Measurements from ENCODE around the gene HOXC10.

The HOXC10 gene

DNA sequence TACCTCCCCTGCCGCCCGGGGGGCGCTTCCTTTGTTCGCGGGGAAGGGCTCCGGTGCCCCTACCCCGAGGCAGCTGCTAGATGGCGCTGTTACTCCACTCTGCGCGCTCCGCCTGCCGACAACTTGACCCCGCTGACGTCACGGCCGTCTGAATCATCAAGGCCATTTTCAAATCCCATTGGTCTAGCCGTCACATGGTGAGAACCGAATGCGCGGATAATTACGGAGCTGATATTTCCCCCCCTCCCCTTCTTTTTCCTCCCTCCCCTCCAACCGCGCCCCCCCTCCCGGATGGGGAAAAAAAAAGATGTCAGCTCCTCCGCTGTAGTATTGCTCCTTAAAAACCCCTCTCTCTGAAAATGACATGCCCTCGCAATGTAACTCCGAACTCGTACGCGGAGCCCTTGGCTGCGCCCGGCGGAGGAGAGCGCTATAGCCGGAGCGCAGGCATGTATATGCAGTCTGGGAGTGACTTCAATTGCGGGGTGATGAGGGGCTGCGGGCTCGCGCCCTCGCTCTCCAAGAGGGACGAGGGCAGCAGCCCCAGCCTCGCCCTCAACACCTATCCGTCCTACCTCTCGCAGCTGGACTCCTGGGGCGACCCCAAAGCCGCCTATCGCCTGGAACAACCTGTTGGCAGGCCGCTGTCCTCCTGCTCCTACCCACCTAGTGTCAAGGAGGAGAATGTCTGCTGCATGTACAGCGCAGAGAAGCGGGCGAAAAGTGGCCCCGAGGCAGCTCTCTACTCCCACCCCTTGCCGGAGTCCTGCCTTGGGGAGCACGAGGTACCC lies at the start of gene HOXC10:
HOXC10 (plus strand) TSS at position 246 of the 791 bp plus-strand sequence; CDS start at position 360, 114 bp downstream.
- Histone ChIP-seq H3K4me3 (ENCODE audit: low read length in 2 of 2) (peak within 1 kb of the TSS in 1 of 2 donors; percentile 29), H3K9ac (ENCODE audit: low read length in 2 of 2) (no peak within 1 kb of the TSS), H3K4me1 (ENCODE audit: control insufficient read depth, insufficient read depth, low read length) (peaks cover 18% of the 10 kb centered on the region), H3K27ac (ENCODE audit: low read length) (no peak within 1 kb of the TSS), H3K36me3 (ENCODE audit: control insufficient read depth in 2 of 2, insufficient read depth in 2 of 2, low read length in 2 of 2) (no peaks in the 10 kb centered on the region), H3K27me3 (ENCODE audit: control insufficient read depth in 1 of 2, insufficient read depth in 2 of 2, low read length in 2 of 2) (peaks cover 87 to 94% of the 10 kb centered on the region in 2 donors), H3K9me3 (ENCODE audit: control insufficient read depth in 2 of 2, low read length in 2 of 2) (no peaks in the 10 kb centered on the region)

DNA sequence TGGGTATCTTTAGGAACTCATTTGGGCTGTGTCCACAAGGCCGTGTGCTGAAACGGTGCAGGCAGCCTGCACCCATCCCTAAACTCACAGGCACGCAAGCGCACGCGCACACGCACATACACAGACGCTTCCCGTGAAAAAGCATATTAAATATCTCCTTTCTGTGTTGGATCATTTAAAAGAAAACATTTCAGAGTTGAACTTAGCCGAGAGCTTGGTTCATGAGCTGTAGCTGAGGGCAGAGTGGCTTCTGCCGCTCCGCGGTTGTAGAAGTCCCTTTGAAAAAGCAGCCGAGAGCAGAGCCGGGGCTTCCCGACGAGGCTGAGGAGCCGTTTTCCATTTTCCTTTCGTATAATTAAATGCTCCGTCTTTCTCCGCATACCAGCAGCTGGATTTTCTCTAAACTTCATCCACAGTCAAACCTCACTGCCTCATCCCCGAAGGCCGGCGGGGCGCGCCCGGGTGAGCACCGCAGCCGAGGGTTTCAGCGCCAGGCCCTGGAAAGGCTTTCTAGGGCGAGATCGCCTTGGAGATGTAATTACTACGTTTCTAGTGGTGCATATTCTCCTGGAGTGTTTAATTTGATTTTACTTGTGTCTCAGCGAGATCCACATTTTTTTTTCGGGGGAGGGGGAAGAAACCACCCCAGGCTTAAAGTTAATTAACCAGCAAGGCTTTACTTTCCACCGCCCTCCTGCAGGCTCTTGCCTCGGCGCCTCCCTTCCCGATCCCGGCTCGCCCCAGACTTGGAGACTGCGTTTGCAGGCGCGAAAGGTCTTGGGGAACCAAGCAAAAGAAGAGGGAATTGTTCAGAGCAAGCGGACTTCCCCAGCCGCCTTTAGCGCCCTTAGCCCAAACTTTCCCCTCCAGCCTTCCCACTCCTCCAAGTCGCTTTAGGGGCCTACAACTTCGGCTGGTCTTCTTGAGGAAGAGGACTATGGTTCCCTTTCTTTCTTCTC lies 49.3 kb upstream of the HOXC10 start:
- H3K9ac ChIP-seq (ENCODE audit: low read length in 2 of 2): no peak overlapping the region
- H3K27me3 ChIP-seq (ENCODE audit: control insufficient read depth in 1 of 2, insufficient read depth in 2 of 2, low read length in 2 of 2): peaks cover 83 to 86% of the 10 kb centered on the region in 2 donors
- peaks cover 6% of the 10 kb centered on the region for H3K4me1 ChIP-seq (ENCODE audit: control insufficient read depth, insufficient read depth, low read length)
- no peak overlapping the region for H3K27ac ChIP-seq (ENCODE audit: low read length)
- H3K4me3 ChIP-seq (ENCODE audit: low read length in 2 of 2): peak overlapping the region in 1 of 2 donors; percentile 15
- no peaks in the 10 kb centered on the region for H3K36me3 ChIP-seq (ENCODE audit: control insufficient read depth in 2 of 2, insufficient read depth in 2 of 2, low read length in 2 of 2)
- H3K9me3 ChIP-seq (ENCODE audit: control insufficient read depth in 2 of 2, low read length in 2 of 2): peaks cover 0 to 2% of the 10 kb centered on the region in 2 donors

DNA sequence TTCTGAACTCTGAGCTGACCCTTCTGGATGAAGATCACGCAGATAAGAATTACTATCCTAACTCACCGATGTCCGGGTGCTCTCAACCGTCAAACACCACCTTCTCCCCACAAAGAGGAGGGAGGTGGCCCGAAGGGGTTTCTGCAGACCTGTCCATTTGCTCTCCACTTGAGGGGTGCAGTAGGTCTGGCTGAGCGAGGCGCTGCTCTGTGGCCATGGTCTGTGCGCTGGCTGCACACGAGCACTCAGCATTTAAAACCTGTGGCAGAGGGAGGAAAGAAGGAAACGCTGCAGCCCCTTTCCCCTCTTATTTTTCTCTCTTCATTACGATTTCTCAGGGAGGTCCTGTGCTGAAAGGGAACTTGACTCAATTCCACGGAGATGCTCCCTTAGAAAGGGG lies 47.8 kb upstream of the HOXC10 start:
- Histone ChIP-seq H3K4me1 (ENCODE audit: control insufficient read depth, insufficient read depth, low read length) (peaks cover 6% of the 10 kb centered on the region), H3K9me3 (ENCODE audit: control insufficient read depth in 2 of 2, low read length in 2 of 2) (no peaks in the 10 kb centered on the region), H3K4me3 (ENCODE audit: low read length in 2 of 2) (no peak overlapping the region), H3K9ac (ENCODE audit: low read length in 2 of 2) (no peak overlapping the region), H3K27me3 (ENCODE audit: control insufficient read depth in 1 of 2, insufficient read depth in 2 of 2, low read length in 2 of 2) (peaks cover 82 to 90% of the 10 kb centered on the region in 2 donors), H3K36me3 (ENCODE audit: control insufficient read depth in 2 of 2, insufficient read depth in 2 of 2, low read length in 2 of 2) (no peaks in the 10 kb centered on the region), H3K27ac (ENCODE audit: low read length) (no peak overlapping the region)

DNA sequence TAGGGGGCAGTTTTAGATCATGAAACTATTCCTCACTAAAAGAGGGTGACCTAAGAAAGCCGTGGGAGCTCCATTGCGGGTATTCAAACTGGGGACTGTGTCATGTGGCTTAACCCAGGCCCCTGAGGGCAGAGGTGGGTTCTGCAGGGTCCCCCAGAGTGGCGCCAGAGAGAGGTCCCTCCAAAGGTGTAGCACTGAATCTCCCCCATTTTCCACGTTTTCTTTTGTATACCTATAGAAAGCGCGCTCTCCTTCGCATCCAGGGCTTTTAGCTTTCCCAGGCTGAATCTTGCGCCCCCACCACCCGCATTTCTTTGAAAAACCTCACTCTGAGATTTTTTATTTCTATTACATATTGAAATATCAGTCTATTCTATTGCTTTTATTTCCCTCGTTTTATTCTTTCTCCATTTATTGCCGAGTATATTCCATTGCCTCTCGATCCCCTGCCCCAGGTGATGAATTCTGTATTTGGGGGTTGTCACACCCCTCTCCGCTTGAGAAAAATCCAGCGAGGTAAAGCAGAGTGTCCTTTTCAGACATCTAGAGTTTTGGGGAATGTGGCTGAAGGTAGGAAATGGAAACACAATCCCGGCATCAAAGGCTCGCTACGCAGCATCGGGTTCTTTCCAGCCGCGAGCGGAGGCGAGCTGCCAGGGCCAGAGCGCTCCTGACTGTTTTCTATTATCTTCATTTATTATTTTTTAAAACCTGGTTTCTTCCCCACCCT lies 47.2 kb upstream of the HOXC10 start:
- no peaks in the 10 kb centered on the region for H3K9me3 ChIP-seq (ENCODE audit: control insufficient read depth in 2 of 2, low read length in 2 of 2)
- H3K4me1 ChIP-seq (ENCODE audit: control insufficient read depth, insufficient read depth, low read length): peaks cover 6% of the 10 kb centered on the region
- no peaks in the 10 kb centered on the region for H3K36me3 ChIP-seq (ENCODE audit: control insufficient read depth in 2 of 2, insufficient read depth in 2 of 2, low read length in 2 of 2)
- H3K27me3 ChIP-seq (ENCODE audit: control insufficient read depth in 1 of 2, insufficient read depth in 2 of 2, low read length in 2 of 2): peaks cover 80 to 94% of the 10 kb centered on the region in 2 donors
- no peak overlapping the region for H3K4me3 ChIP-seq (ENCODE audit: low read length in 2 of 2)
- no peak overlapping the region for H3K9ac ChIP-seq (ENCODE audit: low read length in 2 of 2)
- no peak overlapping the region for H3K27ac ChIP-seq (ENCODE audit: low read length)

DNA sequence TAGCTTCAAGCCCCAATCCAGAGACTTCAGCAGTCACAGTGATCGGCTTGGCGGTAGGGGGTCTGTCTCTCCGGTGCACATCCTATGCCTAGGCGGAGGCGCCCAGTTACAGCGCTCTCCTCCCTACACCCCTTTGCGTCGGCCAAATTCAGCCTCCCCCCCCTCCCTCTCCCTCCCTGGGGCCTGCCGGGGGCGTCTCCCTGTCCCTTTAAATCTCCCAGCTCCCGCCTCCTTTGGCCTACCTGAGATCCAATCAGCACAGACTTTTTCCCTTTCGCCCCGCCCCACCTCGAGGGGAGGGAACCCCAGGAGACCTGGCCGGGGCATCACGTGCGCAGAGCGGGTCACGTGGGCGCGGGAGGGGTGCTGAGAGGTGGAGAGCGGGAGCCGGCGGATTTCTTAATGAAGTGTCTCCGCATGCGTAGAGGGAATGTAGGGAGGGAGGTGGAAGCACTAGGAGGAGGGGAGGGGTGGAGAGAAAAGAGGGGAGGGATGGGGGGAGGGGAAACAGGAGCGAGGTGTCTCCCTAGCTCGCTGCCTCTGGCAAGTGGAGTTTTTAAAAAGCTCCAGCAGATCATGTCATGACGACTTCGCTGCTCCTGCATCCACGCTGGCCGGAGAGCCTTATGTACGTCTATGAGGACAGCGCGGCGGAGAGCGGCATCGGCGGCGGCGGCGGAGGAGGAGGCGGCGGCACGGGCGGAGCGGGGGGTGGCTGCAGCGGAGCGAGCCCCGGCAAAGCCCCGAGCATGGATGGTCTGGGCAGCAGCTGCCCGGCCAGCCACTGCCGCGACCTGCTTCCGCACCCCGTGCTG lies 46.4 kb upstream of the HOXC10 start, which contains the start of gene HOXC13:
HOXC13 (plus strand) TSS at position 506 of the 815 bp plus-strand sequence; CDS start at position 582, 76 bp downstream.
- peak within 1 kb of the TSS in 1 of 2 donors; percentile 8 for H3K4me3 ChIP-seq (ENCODE audit: low read length in 2 of 2)
- H3K4me1 ChIP-seq (ENCODE audit: control insufficient read depth, insufficient read depth, low read length): peaks cover 6% of the 10 kb centered on the region
- no peaks in the 10 kb centered on the region for H3K36me3 ChIP-seq (ENCODE audit: control insufficient read depth in 2 of 2, insufficient read depth in 2 of 2, low read length in 2 of 2)
- no peak within 1 kb of the TSS for H3K27ac ChIP-seq (ENCODE audit: low read length)
- peaks cover 73 to 94% of the 10 kb centered on the region in 2 donors for H3K27me3 ChIP-seq (ENCODE audit: control insufficient read depth in 1 of 2, insufficient read depth in 2 of 2, low read length in 2 of 2)
- H3K9me3 ChIP-seq (ENCODE audit: control insufficient read depth in 2 of 2, low read length in 2 of 2): no peaks in the 10 kb centered on the region
- no peak within 1 kb of the TSS for H3K9ac ChIP-seq (ENCODE audit: low read length in 2 of 2)

DNA sequence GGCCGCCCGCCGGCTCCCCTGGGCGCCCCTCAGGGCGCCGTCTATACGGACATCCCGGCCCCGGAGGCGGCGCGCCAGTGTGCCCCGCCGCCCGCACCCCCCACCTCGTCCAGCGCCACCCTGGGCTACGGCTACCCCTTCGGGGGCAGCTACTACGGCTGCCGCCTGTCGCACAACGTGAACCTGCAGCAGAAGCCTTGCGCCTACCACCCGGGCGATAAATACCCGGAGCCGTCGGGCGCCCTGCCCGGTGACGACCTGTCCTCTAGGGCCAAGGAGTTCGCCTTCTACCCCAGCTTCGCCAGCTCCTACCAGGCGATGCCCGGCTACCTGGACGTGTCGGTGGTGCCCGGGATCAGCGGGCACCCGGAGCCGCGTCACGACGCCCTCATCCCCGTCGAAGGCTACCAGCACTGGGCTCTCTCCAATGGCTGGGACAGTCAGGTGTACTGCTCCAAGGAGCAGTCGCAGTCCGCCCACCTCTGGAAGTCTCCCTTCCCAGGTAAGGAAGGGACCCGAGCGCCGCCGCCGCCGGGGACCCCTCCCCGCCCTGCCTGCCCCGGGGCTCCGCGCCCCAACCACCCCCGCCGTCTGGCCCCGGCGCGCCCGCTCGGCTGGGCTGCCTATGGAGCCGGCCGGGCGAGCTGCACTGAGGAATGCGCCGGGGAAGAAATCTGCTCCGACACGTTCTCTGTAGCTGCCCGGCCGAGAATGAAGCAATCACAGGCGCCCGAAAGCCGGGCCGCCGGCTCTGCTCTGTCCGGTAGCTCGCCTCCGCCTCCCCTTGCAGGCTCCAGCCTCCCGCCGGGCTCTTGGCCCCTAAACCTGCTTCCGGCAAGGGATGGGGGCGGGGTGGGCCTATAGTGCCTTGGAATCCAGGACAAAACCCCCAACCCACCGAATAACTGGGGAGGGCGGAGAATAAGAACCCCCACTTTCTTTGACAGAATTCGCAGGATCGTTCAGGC lies 45.5 kb upstream of the HOXC10 start:
- H3K36me3 ChIP-seq (ENCODE audit: control insufficient read depth in 2 of 2, insufficient read depth in 2 of 2, low read length in 2 of 2): no peaks in the 10 kb centered on the region
- peaks cover 72 to 94% of the 10 kb centered on the region in 2 donors for H3K27me3 ChIP-seq (ENCODE audit: control insufficient read depth in 1 of 2, insufficient read depth in 2 of 2, low read length in 2 of 2)
- H3K9me3 ChIP-seq (ENCODE audit: control insufficient read depth in 2 of 2, low read length in 2 of 2): no peaks in the 10 kb centered on the region
- no peak overlapping the region for H3K9ac ChIP-seq (ENCODE audit: low read length in 2 of 2)
- no peak overlapping the region for H3K4me3 ChIP-seq (ENCODE audit: low read length in 2 of 2)
- no peak overlapping the region for H3K27ac ChIP-seq (ENCODE audit: low read length)
- H3K4me1 ChIP-seq (ENCODE audit: control insufficient read depth, insufficient read depth, low read length): peaks cover 6% of the 10 kb centered on the region

DNA sequence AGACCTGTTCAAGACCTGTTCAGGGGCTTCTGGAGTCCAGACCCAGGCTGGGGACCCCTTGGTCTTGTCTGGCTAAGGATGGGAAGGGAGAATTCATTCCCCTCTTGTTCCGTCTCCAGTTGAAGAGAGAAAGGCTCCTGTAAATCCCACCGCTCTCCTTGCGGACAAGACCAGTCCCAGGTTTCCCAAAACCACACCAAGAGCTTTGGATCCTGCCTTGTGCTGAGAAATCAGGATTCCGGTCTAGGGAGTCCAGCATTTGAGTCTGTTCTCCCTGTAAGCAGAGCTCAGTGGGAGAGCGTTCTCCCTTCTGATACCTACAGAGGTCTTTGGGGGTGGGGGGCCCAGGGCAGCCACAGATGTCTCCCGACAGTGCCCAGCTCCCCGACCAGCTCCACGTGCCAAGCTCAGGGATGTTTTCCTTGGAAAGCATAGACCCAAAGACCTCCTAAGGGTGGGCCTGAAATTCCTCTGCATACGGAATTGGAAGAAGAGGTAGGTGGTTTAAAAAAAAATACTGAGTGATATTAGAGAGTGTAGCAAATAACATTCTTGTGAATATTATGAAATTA lies 44.4 kb upstream of the HOXC10 start:
- no peak overlapping the region for H3K9ac ChIP-seq (ENCODE audit: low read length in 2 of 2)
- no peaks in the 10 kb centered on the region for H3K9me3 ChIP-seq (ENCODE audit: control insufficient read depth in 2 of 2, low read length in 2 of 2)
- no peaks in the 10 kb centered on the region for H3K36me3 ChIP-seq (ENCODE audit: control insufficient read depth in 2 of 2, insufficient read depth in 2 of 2, low read length in 2 of 2)
- no peak overlapping the region for H3K27ac ChIP-seq (ENCODE audit: low read length)
- H3K4me1 ChIP-seq (ENCODE audit: control insufficient read depth, insufficient read depth, low read length): peaks cover 6% of the 10 kb centered on the region
- no peak overlapping the region for H3K4me3 ChIP-seq (ENCODE audit: low read length in 2 of 2)
- H3K27me3 ChIP-seq (ENCODE audit: control insufficient read depth in 1 of 2, insufficient read depth in 2 of 2, low read length in 2 of 2): peaks cover 73 to 94% of the 10 kb centered on the region in 2 donors

DNA sequence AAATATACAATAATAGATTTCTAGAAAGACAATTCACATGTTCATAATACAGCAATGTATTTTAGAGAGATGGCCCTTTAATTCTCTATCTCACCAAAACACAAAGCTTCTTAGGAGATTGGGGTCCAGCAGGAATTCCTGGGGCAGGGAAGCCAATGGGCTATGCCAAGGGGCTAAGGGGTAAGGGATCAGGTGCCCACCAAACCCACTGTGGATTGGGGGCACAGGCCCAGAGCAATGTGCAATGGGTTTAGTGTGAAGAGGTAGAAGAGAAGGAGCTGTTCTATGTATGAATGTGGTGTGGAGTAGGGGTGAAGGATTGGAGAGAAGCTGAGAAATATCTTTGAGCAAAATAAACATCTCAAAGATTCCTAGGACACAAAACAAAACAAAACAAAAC lies 43.8 kb upstream of the HOXC10 start:
- no peak overlapping the region for H3K4me3 ChIP-seq (ENCODE audit: low read length in 2 of 2)
- no peak overlapping the region for H3K27ac ChIP-seq (ENCODE audit: low read length)
- H3K27me3 ChIP-seq (ENCODE audit: control insufficient read depth in 1 of 2, insufficient read depth in 2 of 2, low read length in 2 of 2): peaks cover 73 to 94% of the 10 kb centered on the region in 2 donors
- no peaks in the 10 kb centered on the region for H3K9me3 ChIP-seq (ENCODE audit: control insufficient read depth in 2 of 2, low read length in 2 of 2)
- H3K9ac ChIP-seq (ENCODE audit: low read length in 2 of 2): no peak overlapping the region
- H3K4me1 ChIP-seq (ENCODE audit: control insufficient read depth, insufficient read depth, low read length): peaks cover 6% of the 10 kb centered on the region
- H3K36me3 ChIP-seq (ENCODE audit: control insufficient read depth in 2 of 2, insufficient read depth in 2 of 2, low read length in 2 of 2): no peaks in the 10 kb centered on the region

DNA sequence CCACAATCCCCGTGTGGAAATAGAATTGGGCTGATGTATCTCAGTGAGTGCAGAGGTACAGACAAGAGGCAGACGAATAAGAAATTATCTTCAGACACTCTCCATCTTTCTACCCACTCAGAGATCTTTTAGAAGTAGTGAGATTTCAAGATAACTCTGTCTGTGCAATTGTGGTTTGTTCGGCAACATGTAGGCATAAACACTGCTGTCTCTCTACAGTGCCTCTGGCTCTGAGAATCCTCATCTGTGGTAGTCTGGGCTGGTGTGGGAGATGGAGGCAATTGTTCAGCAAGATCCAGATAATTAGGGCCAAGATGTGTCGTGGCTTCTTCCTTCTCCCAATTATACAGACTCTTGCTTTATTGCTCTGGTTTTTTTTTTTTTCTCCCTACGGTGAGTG lies 43.2 kb upstream of the HOXC10 start:
- H3K9ac ChIP-seq (ENCODE audit: low read length in 2 of 2): no peak overlapping the region
- no peaks in the 10 kb centered on the region for H3K36me3 ChIP-seq (ENCODE audit: control insufficient read depth in 2 of 2, insufficient read depth in 2 of 2, low read length in 2 of 2)
- H3K27me3 ChIP-seq (ENCODE audit: control insufficient read depth in 1 of 2, insufficient read depth in 2 of 2, low read length in 2 of 2): peaks cover 75 to 92% of the 10 kb centered on the region in 2 donors
- H3K4me1 ChIP-seq (ENCODE audit: control insufficient read depth, insufficient read depth, low read length): peaks cover 6% of the 10 kb centered on the region
- no peak overlapping the region for H3K27ac ChIP-seq (ENCODE audit: low read length)
- H3K4me3 ChIP-seq (ENCODE audit: low read length in 2 of 2): no peak overlapping the region
- H3K9me3 ChIP-seq (ENCODE audit: control insufficient read depth in 2 of 2, low read length in 2 of 2): no peaks in the 10 kb centered on the region

Measured in stomach smooth muscle (tissue), 2 donors.